Globus pallidus (tissue), 1 donor: Measurements from ENCODE around the gene ZBTB4.

Source experiments
- DNase-seq: peaks from one replicate; pipeline ENCODE4 v3.0.0-alpha.2; 2015; ENCODE audit warnings: low spot score

ZBTB4 gene

GRCh38 chr17:7479213-7480088 is at the start of gene ZBTB4:
Gene ZBTB4 (minus strand): TSS chr17:7479631. CDS start chr17:7466801, 12,830 bp downstream.
- peak; percentile 60 for DNase-seq

GRCh38 chr17:7528842-7529241 is 49.4 kb upstream of the ZBTB4 start:
- no peak for DNase-seq

- no peak for DNase-seq
Observed at GRCh38 chr17:7523033-7523432, 43.6 kb upstream of the ZBTB4 start.

- no peak for DNase-seq
Observed at GRCh38 chr17:7515911-7516610, 36.6 kb upstream of the ZBTB4 start.

GRCh38 chr17:7513850-7514419 is 34.5 kb upstream of the ZBTB4 start:
- DNase-seq = no peak

GRCh38 chr17:7512824-7513540 is 33.6 kb upstream of the ZBTB4 start:
- DNase-seq = no peak

GRCh38 chr17:7512105-7512504 is 32.7 kb upstream of the ZBTB4 start:
- DNase-seq = no peak

- DNase-seq = no peak
Observed at GRCh38 chr17:7511108-7511507, 31.7 kb upstream of the ZBTB4 start.

- no peak for DNase-seq
Observed at GRCh38 chr17:7509937-7510336, 30.5 kb upstream of the ZBTB4 start.

- DNase-seq = no peak
Observed at GRCh38 chr17:7508846-7509245, 29.4 kb upstream of the ZBTB4 start.

GRCh38 chr17:7508145-7508544 is 28.7 kb upstream of the ZBTB4 start:
- DNase-seq = no peak

GRCh38 chr17:7503521-7503920 is 24.1 kb upstream of the ZBTB4 start:
- DNase-seq = no peak

GRCh38 chr17:7502987-7503386 is 23.6 kb upstream of the ZBTB4 start:
- DNase-seq = no peak

- DNase-seq = no peak
Observed at GRCh38 chr17:7502171-7502847, 22.9 kb upstream of the ZBTB4 start.

GRCh38 chr17:7501729-7502128 is 22.3 kb upstream of the ZBTB4 start:
- no peak for DNase-seq

- no peak for DNase-seq
Observed at GRCh38 chr17:7499161-7499560, 19.7 kb upstream of the ZBTB4 start.

GRCh38 chr17:7497636-7498035 is 18.2 kb upstream of the ZBTB4 start:
- DNase-seq = no peak

GRCh38 chr17:7497228-7497627 is 17.8 kb upstream of the ZBTB4 start:
- DNase-seq = no peak

GRCh38 chr17:7496470-7497183 is 17.2 kb upstream of the ZBTB4 start:
- DNase-seq = no peak

GRCh38 chr17:7495906-7496434 is 16.5 kb upstream of the ZBTB4 start:
- DNase-seq = no peak

GRCh38 chr17:7493941-7494340 is 14.5 kb upstream of the ZBTB4 start:
- DNase-seq = no peak
